ENCODE data around the gene MATK.
"Not testable (repeated sequence)": the region's sequence is repeated elsewhere in the genome, so short reads cannot be mapped to it uniquely, and the experiment has no call there.

Gene MATK

GRCh38 chr19:3785938-3786824 is at the start of gene MATK:
Gene MATK (minus strand): TSS chr19:3786381. CDS start chr19:3785135, 1,246 bp downstream.
- DNase-seq: peak in 1 of 2 experiments; percentile 15

GRCh38 chr19:3835055-3835435 is 48.9 kb upstream of the MATK start:
- no peak for DNase-seq

GRCh38 chr19:3834349-3835054 is 48.3 kb upstream of the MATK start:
- DNase-seq: no peak

GRCh38 chr19:3833578-3834348 is 47.6 kb upstream of the MATK start:
- no peak for DNase-seq

- DNase-seq: no peak
Observed at GRCh38 chr19:3832001-3832400, 45.8 kb upstream of the MATK start.

- DNase-seq: no peak
Observed at GRCh38 chr19:3831601-3832000, 45.4 kb upstream of the MATK start.

GRCh38 chr19:3830621-3831589 is 44.7 kb upstream of the MATK start:
- no peak for DNase-seq

GRCh38 chr19:3827306-3827705 is 41.1 kb upstream of the MATK start:
- DNase-seq: no peak

GRCh38 chr19:3826163-3826562 is 40.0 kb upstream of the MATK start:
- DNase-seq: no peak

- DNase-seq: no peak
Observed at GRCh38 chr19:3825286-3825956, 39.2 kb upstream of the MATK start.

GRCh38 chr19:3823350-3823713 is 37.2 kb upstream of the MATK start:
- DNase-seq: no peak

GRCh38 chr19:3822683-3823349 is 36.6 kb upstream of the MATK start:
- DNase-seq: no peak

GRCh38 chr19:3821857-3822364 is 35.7 kb upstream of the MATK start:
- DNase-seq: peak; percentile 12 to 71

GRCh38 chr19:3821156-3821555 is 35.0 kb upstream of the MATK start:
- peak in 1 of 2 experiments; percentile 53 for DNase-seq

- no peak for DNase-seq
Observed at GRCh38 chr19:3819989-3820388, 33.8 kb upstream of the MATK start.

- DNase-seq: no peak
Observed at GRCh38 chr19:3818918-3819317, 32.7 kb upstream of the MATK start.

- no peak for DNase-seq
Observed at GRCh38 chr19:3818466-3818865, 32.3 kb upstream of the MATK start.

- DNase-seq: no peak
Observed at GRCh38 chr19:3817761-3818160, 31.6 kb upstream of the MATK start.

GRCh38 chr19:3816566-3817218 is 30.5 kb upstream of the MATK start:
- DNase-seq: no peak

GRCh38 chr19:3816148-3816547 is 30.0 kb upstream of the MATK start:
- not testable (repeated sequence) for DNase-seq

Data from NCI-H526 (cell line).